HepG2 (cell line): Measurements from ENCODE around the gene LIMS2. TPM values are rescaled to one million over a fixed set of nuclear protein-coding genes. Genes with fewer than 3 reads are reported as not detected.

Source experiments
- ATAC-seq: fragments of 200-7000 bp; cut with Tn5 transposase; 3 replicates; pipeline ENCODE4 v1.9.1; 2020; ENCODE audit warnings: mild to moderate bottlenecking, moderate library complexity
- BruUV-seq: library from RNA; stranded (reverse); fragments of 400-500 nt; replicated peaks from 2 replicates; lab custom pipeline; 2021; lab: Mats Ljungman, UMichigan
- CTCF ChIA-PET: fragments of 300-600 bp; formaldehyde crosslinking; extraction: SDS; loops from one replicate; lab custom pipeline; 2021; ENCODE audit warnings: low total read pairs, inconsistent platforms, low intra/inter-chr PET ratio; lab: Yijun Ruan, JAX
- POLR2A ChIA-PET: fragments of 350-600 bp; sonication (Branson Sonifier 250); formaldehyde crosslinking; loops from one replicate; lab custom pipeline; 2020; ENCODE audit warnings: antibody characterized with exemption, inconsistent platforms; lab: Yijun Ruan, JAX
- DNase-seq: peaks from one replicate; pipeline ENCODE4 v3.0.0-alpha.2; 2015; ENCODE audit warnings: low spot score
- FAIRE-seq: peaks from 3 replicates; lab custom pipeline; 2011; peaks lifted over from hg19 to GRCh38; lab: Jason Lieb, UNC
- H2AFZ ChIP-seq: one replicate; pipeline ENCODE4 v1.6.1; 2011; ENCODE audit warnings: low read length, inconsistent platforms
- H3K27ac ChIP-seq: fragments of 300-600 bp; 3 replicates; pipeline ENCODE4 v1.8.0; 2011; ENCODE audit warnings: mixed run types, mild to moderate bottlenecking, mixed read lengths, low read length, inconsistent platforms; ENCODE audit not compliant: insufficient read depth; ENCODE audit errors: extremely low read length
- H3K27me3 ChIP-seq, 2 experiments: fragments of 200-600 bp in 1 of 2; 2 replicates in 1 of 2; 3 replicates in 1 of 2; pipeline versions ENCODE4 v1.6.0 to v1.8.0; 2011; ENCODE audit warnings: low read length in 2 of 2, mild to moderate bottlenecking in 2 of 2, moderate library complexity in 2 of 2, inconsistent platforms in 1 of 2; ENCODE audit not compliant: insufficient read depth in 2 of 2, control insufficient read depth in 1 of 2
- H3K36me3 ChIP-seq, 2 experiments: fragments of 200-600 bp in 1 of 2; replicated peaks in 1 of 2; 2 replicates in 1 of 2; 3 replicates in 1 of 2; pipeline versions ENCODE4 v1.5.1 to v1.8.0; 2011; ENCODE audit warnings: low read length in 2 of 2, inconsistent platforms in 1 of 2; ENCODE audit not compliant: insufficient read depth in 2 of 2, control insufficient read depth in 1 of 2
- H3K4me1 ChIP-seq: 2 replicates; pipeline ENCODE4 v1.5.1; 2012; ENCODE audit warnings: low read length, inconsistent platforms; ENCODE audit not compliant: insufficient read depth
- H3K4me2 ChIP-seq: 2 replicates; pipeline ENCODE4 v1.6.0; 2011; ENCODE audit warnings: low read depth, low read length, inconsistent platforms
- H3K4me3 ChIP-seq, 3 experiments: fragments of 200-600 bp in 1 of 3; sonication (generic), shearing (Covaris generic) in 1 of 3; replicated peaks in 1 of 3; 2 replicates each; pipeline ENCODE4 v1.5.1; 2011 to 2016; ENCODE audit warnings: low read length in 3 of 3, inconsistent platforms in 2 of 3, low read depth in 2 of 3, mild to moderate bottlenecking in 2 of 3, control low read depth in 1 of 3, mixed read lengths in 1 of 3; ENCODE audit not compliant: insufficient read depth in 1 of 3
- H3K79me2 ChIP-seq: one replicate; pipeline ENCODE4 v1.6.1; 2011; ENCODE audit warnings: low read length, inconsistent platforms; ENCODE audit not compliant: insufficient read depth
- H3K9ac ChIP-seq: 2 replicates; pipeline ENCODE4 v1.6.0; 2011; ENCODE audit warnings: mild to moderate bottlenecking, low read depth, low read length, inconsistent platforms; ENCODE audit not compliant: insufficient read depth
- H3K9me3 ChIP-seq: 2 replicates; pipeline ENCODE4 v1.5.1; 2012; ENCODE audit warnings: mild to moderate bottlenecking, low read length
- H4K20me1 ChIP-seq: 2 replicates; pipeline ENCODE4 v1.6.0; 2011; ENCODE audit warnings: inconsistent platforms, mild to moderate bottlenecking, low read length, moderate library complexity; ENCODE audit not compliant: insufficient read depth
- NCOA5 ChIP-seq: sonication (generic); formaldehyde crosslinking; IDR thresholded peaks from 2 replicates; pipeline ENCODE4 v1.4.0; 2020; ENCODE audit warnings: missing genetic modification reagents
- RELA ChIP-seq: sonication (generic); formaldehyde crosslinking; IDR thresholded peaks from 2 replicates; pipeline ENCODE4 v1.4.0; 2020; ENCODE audit warnings: missing genetic modification reagents
- ZNF704 ChIP-seq: sonication (generic); formaldehyde crosslinking; IDR thresholded peaks from 2 replicates; pipeline ENCODE4 v1.8.1; 2023; ENCODE audit warnings: mild to moderate bottlenecking, inconsistent platforms, moderate library complexity, missing genetic modification reagents, borderline replicate concordance
- WGBS: methylation state at CpG from one replicate; pipeline ENCODE4 v1.1.6; 2017; ENCODE audit warnings: low lambda C conversion rate; 5-methylcytosine and 5-hydroxymethylcytosine counted together
- in situ Hi-C: cut with HindIII; loops from 2 replicates; pipeline ENCODE4 v1.10.0; 2017; ENCODE audit warnings: low pct_unique_long_range_greater_than_20kb; ENCODE audit not compliant: extremely low pct_ligation_motif_present
- intact Hi-C: fragments of 100-400 bp; cut with micrococcal nuclease; formaldehyde crosslinking; loops from one replicate; pipeline ENCODE4 v1.10.0; 2022; ENCODE audit not compliant: unreplicated experiment
- polyA plus RNA-seq, 8 experiments: library from polyadenylated mRNA; depleted of rRNA in 3 of 8; stranded (reverse) in 7 of 8; unstranded in 1 of 8; fragments of >200 nt; fragmentation: Illumina TruSeq in 4 of 8; extraction: Trizol in 4 of 8; gene quantifications; 2 replicates each; pipeline versions ENCODE4 v1.2.1 to v1.2.3, GENCODE V29; 2011 to 2016; ENCODE audit warnings: low read depth in 4 of 8, missing spikeins in 1 of 8, mixed read lengths in 1 of 8; ENCODE audit not compliant: insufficient read depth in 1 of 8
- total RNA-seq, 5 experiments: library from RNA; depleted of rRNA; stranded (reverse); fragments of >200 nt; fragmentation: Illumina TruSeq; extraction: Trizol; gene quantifications; 2 replicates each; pipeline ENCODE4 v1.2.3, GENCODE V29; 2016; ENCODE audit warnings: low read depth in 1 of 5

Gene LIMS2
- total and polyA plus RNA-seq, 2 of the 13 experiments (the other 11 are each of a cell fraction or from before 2014, with no cell fraction given): 1.0 to 1.9 TPM

- DNase-seq: no peak
- H2AFZ ChIP-seq: no peak overlapping the region
Observed at GRCh38 chr2:127589358-127589757, 86.0 kb downstream of the LIMS2 start.

More at GRCh38 chr2:127589358-127589757, 86.0 kb downstream of the LIMS2 start:
- H3K9ac ChIP-seq: no peak overlapping the region
- no peak for FAIRE-seq
- H4K20me1 ChIP-seq: no peaks in the 10 kb centered on the region
- CTCF ChIA-PET: no interaction called here
- H3K79me2 ChIP-seq: no peaks in the 10 kb centered on the region
- ATAC-seq: no peak
- H3K4me2 ChIP-seq: no peak overlapping the region
- TF ChIP-seq ZNF704 (CRISPR knock-in tag) (no peak), RELA (CRISPR knock-in tag) (no peak), NCOA5 (no peak)
- BruUV-seq: no TSS peak
- peaks cover 11% of the 10 kb centered on the region for H3K4me1 ChIP-seq
- WGBS: 22% methylated on average over 3 of the region's 3 CpGs
- in situ Hi-C loops: no loop called here
- H3K27ac ChIP-seq: no peak overlapping the region
- no peak overlapping the region for H3K4me3 ChIP-seq
- no peaks in the 10 kb centered on the region for H3K9me3 ChIP-seq
- peaks cover 2 to 36% of the 10 kb centered on the region in 2 experiments for H3K27me3 ChIP-seq
- POLR2A ChIA-PET: no interaction called here
- H3K36me3 ChIP-seq: no peaks in the 10 kb centered on the region
- intact Hi-C loops: no loop called here

Other genes starting within 250 kb of the LIMS2 start
- 62.3 and 90.2 TPM in 2 replicates for gene IWS1, start 149.0 kb downstream of the LIMS2 start, total RNA-seq (2016; rRNA removed; fragmentation: Illumina TruSeq; extraction: Trizol)
- gene IWS1, start 149.0 kb downstream of the LIMS2 start, polyA plus RNA-seq (2011; rRNA removed): 25.7 and 28.9 TPM in 2 replicates
- not detected in 2 replicates for gene MYO7B, start 139.8 kb downstream of the LIMS2 start, total RNA-seq (2016; rRNA removed; fragmentation: Illumina TruSeq; extraction: Trizol)
- gene MYO7B, start 139.8 kb downstream of the LIMS2 start, polyA plus RNA-seq (2011; rRNA removed): 0.03 TPM in 1 of 2 replicates, not detected in the other
- gene GPR17, start 29.4 kb downstream of the LIMS2 start, total RNA-seq (2016; rRNA removed; fragmentation: Illumina TruSeq; extraction: Trizol): not detected in 2 replicates
- gene GPR17, start 29.4 kb downstream of the LIMS2 start, polyA plus RNA-seq (2011; rRNA removed): not detected in 2 replicates
- 4.6 and 9.4 TPM in 2 replicates for gene SFT2D3, start 26.0 kb upstream of the LIMS2 start, total RNA-seq (2016; rRNA removed; fragmentation: Illumina TruSeq; extraction: Trizol)
- 8.3 and 8.7 TPM in 2 replicates for gene SFT2D3, start 26.0 kb upstream of the LIMS2 start, polyA plus RNA-seq (2011; rRNA removed)
- 78.2 and 125 TPM in 2 replicates for gene WDR33, start 135.6 kb upstream of the LIMS2 start, total RNA-seq (2016; rRNA removed; fragmentation: Illumina TruSeq; extraction: Trizol)
- 44.5 and 54.9 TPM in 2 replicates for gene WDR33, start 135.6 kb upstream of the LIMS2 start, polyA plus RNA-seq (2011; rRNA removed)
- 46.8 and 73.9 TPM in 2 replicates for gene POLR2D, start 182.6 kb upstream of the LIMS2 start, total RNA-seq (2016; rRNA removed; fragmentation: Illumina TruSeq; extraction: Trizol)
- gene POLR2D, start 182.6 kb upstream of the LIMS2 start, polyA plus RNA-seq (2011; rRNA removed): 22.3 and 26.9 TPM in 2 replicates
- gene AMMECR1L, start 210.4 kb upstream of the LIMS2 start, total RNA-seq (2016; rRNA removed; fragmentation: Illumina TruSeq; extraction: Trizol): 14.2 and 14.7 TPM in 2 replicates
- 9.1 and 9.4 TPM in 2 replicates for gene AMMECR1L, start 210.4 kb upstream of the LIMS2 start, polyA plus RNA-seq (2011; rRNA removed)